Psoas muscle (tissue), 8 donors: ENCODE measurements around the gene PLEKHG4. TPM values are rescaled to one million over a fixed set of nuclear protein-coding genes. Genes with fewer than 3 reads are reported as not detected.
A peak's percentile ranks its signal among the peaks of the same experiment; 100 is the strongest.

Source experiments
- ATAC-seq, 4 donors: fragments of 200-7000 bp; cut with Tn5 transposase; one replicate each; pipeline ENCODE4 v1.9.1; 2020; ENCODE audit warnings: moderate library complexity in 3 of 4, mild to moderate bottlenecking in 2 of 4
- DNase-seq, 2 donors: peaks; one replicate each; pipeline ENCODE4 v3.0.0-alpha.2; 2020
- H3K27ac ChIP-seq: fragments of 200-600 bp; one replicate; pipeline ENCODE4 v1.8.0; 2022
- H3K27me3 ChIP-seq, 3 donors: fragments of 200-600 bp in 1 of 3; one replicate each; pipeline versions ENCODE4 v1.6.1 to v1.8.0; 2013 to 2022; ENCODE audit warnings: low read length in 2 of 3, mild to moderate bottlenecking in 2 of 3, moderate library complexity in 1 of 3; ENCODE audit not compliant: insufficient read depth in 3 of 3
- H3K36me3 ChIP-seq, 2 donors: fragments of 200-600 bp in 1 of 2; one replicate each; pipeline versions ENCODE4 v1.6.1 to v1.8.0; 2013 to 2022; ENCODE audit warnings: low read depth in 1 of 2, mild to moderate bottlenecking in 1 of 2, moderate library complexity in 1 of 2; ENCODE audit not compliant: insufficient read depth in 1 of 2
- H3K4me1 ChIP-seq: fragments of 200-600 bp; one replicate; pipeline ENCODE4 v1.8.0; 2022
- H3K4me3 ChIP-seq: fragments of 200-600 bp; one replicate; pipeline ENCODE4 v1.8.0; 2022; ENCODE audit warnings: mild to moderate bottlenecking
- H3K9me3 ChIP-seq: fragments of 200-600 bp; one replicate; pipeline ENCODE4 v1.8.0; 2022
- WGBS, 3 donors: extraction: QIAGEN DNeasy Blood & Tissue Kit; methylation state at CpG; one replicate each; pipeline versions ENCODE4 v1.1.6 to v1.1.7; 2013; 5-methylcytosine and 5-hydroxymethylcytosine counted together
- intact Hi-C, 2 donors: fragments of 100-400 bp; cut with DNase I; formaldehyde crosslinking; loops; one replicate each; pipeline versions ENCODE4 v1.11.0 to v1.14.2; 2022
- polyA plus RNA-seq, 3 donors: library from polyadenylated mRNA; stranded (reverse); fragments of 200-250 nt; gene quantifications; one replicate each; pipeline ENCODE4 v1.2.3, GENCODE V29; 2013
- total RNA-seq, 4 donors: library from RNA; stranded (reverse); fragmentation: NEBNext Ultra II Directional in 2 of 4; extraction: Animal tissue kit (Norgen Biotek cat#: 25700) in 2 of 4; gene quantifications; one replicate each; pipeline versions ENCODE4 v1.2.1 to v1.2.4, GENCODE V29; 2021 to 2023
- TF ChIP-seq, protein P1 (sequence below): fragments of 200-600 bp; IDR thresholded peaks from one replicate; pipeline ENCODE4 v1.8.0; 2022; ENCODE audit warnings: antibody characterized with exemption
- donor health status: healthy with polysubstance abuse.
- donor health status: DM: no; HTN: no; CAD: no; lungs with moderate emphysema.
- donor health status: Bipolar disorder and iron deficiency.
- donor health status: healthy.
- donor health status: DM: yes; HTN: yes; CAD: no.
- donor health status: DM: no; HTN: no; CAD: no.
- donor health status: DM: no; HTN: no; CAD: no.
- donor health status: DM: yes; HTN: yes; CAD: no.

The PLEKHG4 gene
- total and polyA plus RNA-seq, 7 donors: 0.28 to 1.9 (median 0.98) TPM

DNA sequence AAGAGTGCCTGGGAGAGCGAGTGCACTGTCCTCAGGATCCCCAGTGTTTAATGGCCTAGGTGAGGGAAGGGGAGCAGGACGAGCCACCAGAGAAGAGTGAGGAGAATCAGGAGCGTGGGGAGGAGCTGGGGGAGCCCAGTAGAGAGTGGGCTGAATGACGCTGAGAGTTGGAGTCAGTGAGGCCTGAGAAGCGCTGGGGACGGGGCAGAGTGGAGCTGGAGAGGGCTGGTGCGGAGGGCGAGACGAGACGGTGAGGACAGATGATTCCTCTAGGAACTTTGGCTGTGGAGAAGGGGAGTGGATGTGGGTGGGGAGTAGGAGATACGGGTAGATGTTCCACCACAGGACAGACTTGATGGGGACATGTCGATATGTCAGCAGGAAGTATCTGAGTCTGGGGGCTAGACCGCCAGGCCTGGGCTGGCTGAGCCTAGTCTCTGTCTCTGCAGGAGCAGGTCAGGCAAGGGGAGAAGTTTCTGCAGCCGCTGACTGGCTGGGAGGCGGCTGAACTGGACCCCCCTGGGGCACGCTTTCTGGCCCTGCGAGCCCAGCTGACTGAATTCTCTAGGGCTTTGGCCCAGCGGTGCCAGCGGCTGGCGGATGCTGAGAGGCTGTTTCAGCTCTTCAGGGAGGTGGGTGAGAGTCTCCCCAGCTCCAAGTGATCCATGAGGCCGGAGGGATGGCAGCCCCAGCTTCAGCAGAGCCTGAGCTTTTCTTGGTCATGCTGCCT is 4.7 kb downstream of the PLEKHG4 start:
- TF ChIP-seq, protein P1, sequence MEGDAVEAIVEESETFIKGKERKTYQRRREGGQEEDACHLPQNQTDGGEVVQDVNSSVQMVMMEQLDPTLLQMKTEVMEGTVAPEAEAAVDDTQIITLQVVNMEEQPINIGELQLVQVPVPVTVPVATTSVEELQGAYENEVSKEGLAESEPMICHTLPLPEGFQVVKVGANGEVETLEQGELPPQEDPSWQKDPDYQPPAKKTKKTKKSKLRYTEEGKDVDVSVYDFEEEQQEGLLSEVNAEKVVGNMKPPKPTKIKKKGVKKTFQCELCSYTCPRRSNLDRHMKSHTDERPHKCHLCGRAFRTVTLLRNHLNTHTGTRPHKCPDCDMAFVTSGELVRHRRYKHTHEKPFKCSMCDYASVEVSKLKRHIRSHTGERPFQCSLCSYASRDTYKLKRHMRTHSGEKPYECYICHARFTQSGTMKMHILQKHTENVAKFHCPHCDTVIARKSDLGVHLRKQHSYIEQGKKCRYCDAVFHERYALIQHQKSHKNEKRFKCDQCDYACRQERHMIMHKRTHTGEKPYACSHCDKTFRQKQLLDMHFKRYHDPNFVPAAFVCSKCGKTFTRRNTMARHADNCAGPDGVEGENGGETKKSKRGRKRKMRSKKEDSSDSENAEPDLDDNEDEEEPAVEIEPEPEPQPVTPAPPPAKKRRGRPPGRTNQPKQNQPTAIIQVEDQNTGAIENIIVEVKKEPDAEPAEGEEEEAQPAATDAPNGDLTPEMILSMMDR: no peak
- H3K27me3 ChIP-seq: no peaks in the 10 kb centered on the region
- H3K27ac ChIP-seq: no peak overlapping the region
- 85 to 90% (median 86%) methylated on average over 20 to 21 of the region's 21 CpGs for WGBS, 3 donors
- DNase-seq (no peak), ATAC-seq (no peak)
- intact Hi-C loops: loop anchor here (1.0 to 2.0 kb wide), 2 partner anchors 23 kb away; no protein-coding TSS in a partner anchor
- no peak overlapping the region for H3K4me3 ChIP-seq
- no peaks in the 10 kb centered on the region for H3K36me3 ChIP-seq
- H3K4me1 ChIP-seq: no peaks in the 10 kb centered on the region
- H3K9me3 ChIP-seq: no peaks in the 10 kb centered on the region

DNA sequence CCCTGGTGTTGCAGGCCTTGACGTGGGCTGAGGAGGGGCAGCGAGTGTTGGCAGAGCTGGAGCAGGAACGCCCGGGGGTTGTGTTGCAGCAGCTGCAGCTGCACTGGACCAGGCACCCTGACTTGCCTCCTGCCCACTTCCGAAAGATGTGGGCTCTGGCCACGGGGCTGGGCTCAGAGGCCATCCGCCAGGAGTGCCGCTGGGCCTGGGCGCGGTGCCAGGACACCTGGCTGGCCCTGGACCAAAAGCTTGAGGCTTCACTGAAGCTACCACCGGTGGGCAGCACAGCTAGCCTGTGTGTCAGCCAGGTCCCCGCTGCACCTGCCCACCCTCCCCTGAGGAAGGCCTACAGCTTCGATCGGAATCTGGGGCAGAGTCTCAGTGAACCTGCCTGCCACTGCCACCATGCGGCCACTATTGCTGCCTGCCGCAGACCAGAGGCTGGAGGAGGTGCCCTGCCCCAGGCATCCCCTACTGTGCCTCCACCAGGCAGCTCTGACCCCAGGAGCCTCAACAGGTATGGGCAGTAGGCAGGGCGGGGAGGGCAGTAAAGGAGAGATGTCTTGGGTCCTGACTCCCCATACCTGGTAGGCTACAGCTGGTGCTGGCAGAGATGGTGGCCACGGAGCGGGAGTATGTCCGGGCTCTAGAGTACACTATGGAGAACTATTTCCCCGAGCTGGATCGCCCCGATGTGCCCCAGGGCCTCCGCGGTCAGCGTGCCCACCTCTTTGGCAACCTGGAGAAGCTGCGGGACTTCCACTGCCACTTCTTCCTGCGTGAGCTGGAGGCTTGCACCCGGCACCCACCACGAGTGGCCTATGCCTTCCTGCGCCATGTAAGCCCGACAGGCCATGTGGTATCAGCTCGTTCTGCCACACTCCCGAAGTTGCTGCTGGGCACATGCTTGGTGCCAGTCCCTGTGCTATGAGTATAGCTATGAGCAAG is 5.6 kb downstream of the PLEKHG4 start:
- no peaks in the 10 kb centered on the region for H3K27me3 ChIP-seq
- intact Hi-C loops: loop anchor here (1.0 to 2.0 kb wide), 2 partner anchors 24 kb away; no protein-coding TSS in a partner anchor
- TF ChIP-seq, protein P1: peak; percentile 67
- H3K4me3 ChIP-seq: no peak overlapping the region
- no peaks in the 10 kb centered on the region for H3K9me3 ChIP-seq
- H3K36me3 ChIP-seq: no peaks in the 10 kb centered on the region
- no peak overlapping the region for H3K27ac ChIP-seq
- 61 to 64% (median 63%) methylated on average over 34 of the region's 34 CpGs for WGBS, 3 donors
- H3K4me1 ChIP-seq: no peaks in the 10 kb centered on the region
- DNase-seq (peak; percentile 42 to 80), ATAC-seq (peak; percentile 88 to 94 (median 92))

DNA sequence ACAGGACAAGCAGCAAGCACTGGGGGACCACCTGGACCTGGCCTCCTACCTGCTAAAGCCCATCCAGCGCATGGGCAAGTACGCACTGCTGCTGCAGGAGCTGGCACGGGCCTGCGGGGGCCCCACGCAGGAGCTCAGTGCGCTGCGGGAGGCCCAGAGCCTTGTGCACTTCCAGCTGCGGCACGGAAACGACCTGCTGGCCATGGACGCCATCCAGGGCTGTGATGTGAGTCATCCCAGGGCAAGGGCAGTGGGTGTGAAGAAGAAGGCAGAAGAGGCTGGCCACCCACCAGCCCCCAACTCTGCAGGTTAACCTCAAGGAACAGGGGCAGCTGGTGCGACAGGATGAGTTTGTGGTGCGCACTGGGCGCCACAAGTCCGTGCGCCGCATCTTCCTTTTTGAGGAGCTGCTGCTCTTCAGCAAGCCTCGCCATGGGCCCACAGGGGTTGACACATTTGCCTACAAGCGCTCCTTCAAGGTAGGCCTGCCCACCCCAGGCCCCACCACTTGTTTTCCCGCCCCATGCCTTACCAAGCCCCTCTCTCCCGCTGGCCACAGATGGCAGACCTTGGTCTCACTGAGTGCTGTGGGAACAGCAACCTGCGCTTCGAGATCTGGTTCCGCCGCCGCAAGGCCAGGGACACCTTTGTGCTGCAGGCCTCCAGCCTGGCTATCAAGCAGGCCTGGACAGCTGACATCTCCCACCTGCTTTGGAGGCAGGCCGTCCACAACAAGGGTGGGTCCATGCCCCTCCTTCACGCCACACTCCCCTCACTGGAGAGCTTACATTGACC is 7.3 kb downstream of the PLEKHG4 start:
- peak in 1 of 2 donors; percentile 44 for DNase-seq
- Histone ChIP-seq H3K4me1 (no peaks in the 10 kb centered on the region), H3K27ac (no peak overlapping the region), H3K36me3 (no peaks in the 10 kb centered on the region), H3K9me3 (no peaks in the 10 kb centered on the region), H3K27me3 (no peaks in the 10 kb centered on the region), H3K4me3 (no peak overlapping the region)
- ATAC-seq: no peak
- TF ChIP-seq, protein P1: no peak
- intact Hi-C loops: no loop called here
- WGBS, 3 donors: 90 to 92% (median 91%) methylated on average over 28 of the region's 28 CpGs

DNA sequence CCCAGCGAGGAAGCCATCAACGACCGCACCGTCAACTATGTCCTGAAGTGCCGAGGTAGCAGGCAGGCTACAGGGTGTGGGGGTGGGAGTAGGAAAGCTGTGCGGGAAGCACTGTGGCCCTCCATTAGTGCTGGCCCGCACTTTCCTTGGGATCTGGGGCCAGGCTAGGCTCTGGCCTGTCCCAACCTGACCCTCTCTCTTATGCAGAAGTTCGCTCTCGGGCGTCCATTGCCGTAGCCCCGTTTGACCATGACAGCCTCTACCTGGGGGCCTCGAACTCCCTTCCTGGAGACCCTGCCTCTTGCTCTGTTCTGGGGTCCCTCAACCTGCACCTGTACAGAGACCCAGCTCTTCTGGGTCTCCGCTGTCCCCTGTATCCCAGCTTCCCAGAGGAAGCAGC is 8.6 kb downstream of the PLEKHG4 start:
- intact Hi-C loops: no loop called here
- H3K4me3 ChIP-seq: no peak overlapping the region
- peak in 1 of 2 donors; percentile 15 for DNase-seq
- TF ChIP-seq, protein P1: no peak
- H3K36me3 ChIP-seq: no peaks in the 10 kb centered on the region
- WGBS, 3 donors: 94 to 95% (median 94%) methylated on average over 14 of the region's 14 CpGs
- H3K4me1 ChIP-seq: no peaks in the 10 kb centered on the region
- no peak for ATAC-seq
- no peak overlapping the region for H3K27ac ChIP-seq
- H3K27me3 ChIP-seq: no peaks in the 10 kb centered on the region
- H3K9me3 ChIP-seq: no peaks in the 10 kb centered on the region
